Breast epithelium (tissue), 3 donors: Measurements from ENCODE around the gene VSTM2A.
"Not testable (repeated sequence)": the region's sequence is repeated elsewhere in the genome, so short reads cannot be mapped to it uniquely, and the experiment has no call there.

Source experiments
- POLR2A ChIP-seq: fragments of 450-650 bp; IDR thresholded peaks from one replicate; pipeline ENCODE4 v1.6.1; 2016; ENCODE audit warnings: antibody characterized with exemption, mild to moderate bottlenecking, moderate library complexity
- POLR2AphosphoS5 ChIP-seq, 3 donors: sonication (generic); formaldehyde crosslinking; IDR thresholded peaks; one replicate each; pipeline ENCODE4 v1.6.1; 2017; ENCODE audit warnings: antibody characterized with exemption in 3 of 3
- TF ChIP-seq, protein P1 (sequence below), 3 donors: fragments of 450-650 bp; IDR thresholded peaks; one replicate each; pipeline ENCODE4 v1.5.1; 2016 to 2017; ENCODE audit warnings: antibody characterized with exemption in 3 of 3, mild to moderate bottlenecking in 3 of 3, moderate library complexity in 3 of 3

GRCh38 chr7:54504531-54504930, 37.6 kb upstream of the VSTM2A start:
- TF ChIP-seq POLR2A; POLR2AphosphoS5 (IDR thresholded peaks at IDR 0.05): not testable (repeated sequence)
- TF ChIP-seq, protein P1, sequence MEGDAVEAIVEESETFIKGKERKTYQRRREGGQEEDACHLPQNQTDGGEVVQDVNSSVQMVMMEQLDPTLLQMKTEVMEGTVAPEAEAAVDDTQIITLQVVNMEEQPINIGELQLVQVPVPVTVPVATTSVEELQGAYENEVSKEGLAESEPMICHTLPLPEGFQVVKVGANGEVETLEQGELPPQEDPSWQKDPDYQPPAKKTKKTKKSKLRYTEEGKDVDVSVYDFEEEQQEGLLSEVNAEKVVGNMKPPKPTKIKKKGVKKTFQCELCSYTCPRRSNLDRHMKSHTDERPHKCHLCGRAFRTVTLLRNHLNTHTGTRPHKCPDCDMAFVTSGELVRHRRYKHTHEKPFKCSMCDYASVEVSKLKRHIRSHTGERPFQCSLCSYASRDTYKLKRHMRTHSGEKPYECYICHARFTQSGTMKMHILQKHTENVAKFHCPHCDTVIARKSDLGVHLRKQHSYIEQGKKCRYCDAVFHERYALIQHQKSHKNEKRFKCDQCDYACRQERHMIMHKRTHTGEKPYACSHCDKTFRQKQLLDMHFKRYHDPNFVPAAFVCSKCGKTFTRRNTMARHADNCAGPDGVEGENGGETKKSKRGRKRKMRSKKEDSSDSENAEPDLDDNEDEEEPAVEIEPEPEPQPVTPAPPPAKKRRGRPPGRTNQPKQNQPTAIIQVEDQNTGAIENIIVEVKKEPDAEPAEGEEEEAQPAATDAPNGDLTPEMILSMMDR (IDR thresholded peaks at IDR 0.05): not testable (repeated sequence)
